ENCODE results near the gene UPF3A.

The UPF3A gene

DNA sequence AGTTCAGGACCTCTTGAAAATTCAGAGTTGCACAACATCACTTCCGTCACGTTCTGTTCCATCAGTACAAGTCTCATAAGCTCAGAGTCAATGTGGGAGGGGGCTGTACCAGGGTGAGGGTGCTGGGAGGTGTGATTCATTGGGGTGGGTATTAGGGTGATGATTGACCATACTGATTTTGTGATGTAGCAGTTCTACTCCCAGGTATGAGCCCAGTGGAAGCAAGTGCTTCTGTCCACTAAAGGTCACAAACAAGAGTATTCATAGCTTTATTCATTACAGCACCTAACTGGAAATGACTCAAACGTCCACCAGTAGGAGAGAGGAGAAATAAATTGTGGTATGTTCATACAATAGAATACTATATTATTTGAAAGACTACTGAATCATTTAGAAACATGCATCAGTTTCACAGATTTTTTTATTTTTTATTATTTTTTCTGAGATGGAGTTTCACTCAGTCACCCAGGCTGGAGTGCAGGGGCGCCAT, 12.1 kb upstream of the UPF3A start:
- no peak for DNase-seq (ENCODE audit: extremely low spot score)
- POLR2A ChIA-PET: no interaction called here
- no peak for TF ChIP-seq CTCF (IDR thresholded peaks at IDR 0.05; ENCODE audit: control extremely low read depth, extremely low read depth, low read depth, missing control alignments)
- CTCF ChIA-PET: interaction anchor here (1.5 to 2.4 kb wide), 2 partner anchors 10 to 17 kb away, joined by 5 to 6 read pairs; no protein-coding TSS in a partner anchor

- CTCF ChIA-PET: no interaction called here
- no peak for TF ChIP-seq CTCF (IDR thresholded peaks at IDR 0.05; ENCODE audit: control extremely low read depth, extremely low read depth, low read depth, missing control alignments)
- POLR2A ChIA-PET: no interaction called here
- no peak for DNase-seq (ENCODE audit: extremely low spot score)
Observed at GRCh38 chr13:114272977-114273376, 8.4 kb upstream of the UPF3A start.

DNA sequence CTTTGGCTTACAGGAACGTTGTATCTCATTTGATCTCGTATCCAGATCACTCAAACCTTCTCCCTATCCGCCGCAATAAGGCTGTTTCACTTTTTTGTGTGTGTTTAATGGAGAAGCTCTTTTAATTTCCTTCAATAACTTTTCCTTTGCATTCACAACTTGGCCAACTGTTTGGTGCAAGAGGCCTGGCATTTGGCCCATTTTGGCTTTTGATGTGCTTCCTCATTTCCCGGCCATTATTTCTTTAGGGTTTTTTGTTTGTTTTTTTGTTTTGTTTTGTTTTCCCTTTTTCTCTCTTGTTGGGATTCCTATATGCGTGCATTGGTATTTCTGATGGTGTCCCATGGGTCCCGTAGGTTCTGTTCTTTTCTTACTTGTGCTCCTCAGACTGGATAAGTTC, 6.1 kb upstream of the UPF3A start:
- ChIA-PET CTCF (no interaction called here), POLR2A (no interaction called here)
- no peak for DNase-seq (ENCODE audit: extremely low spot score)
- TF ChIP-seq CTCF (IDR thresholded peaks at IDR 0.05; ENCODE audit: control extremely low read depth, extremely low read depth, low read depth, missing control alignments): no peak

GRCh38 chr13:114279146-114279545, 2.3 kb upstream of the UPF3A start:
- TF ChIP-seq CTCF (IDR thresholded peaks at IDR 0.05; ENCODE audit: control extremely low read depth, extremely low read depth, low read depth, missing control alignments): no peak
- CTCF ChIA-PET: interaction anchor here (1.3 to 1.5 kb wide), 2 partner anchors 10 to 39 kb away, joined by 3 to 6 read pairs; no protein-coding TSS in a partner anchor
- no peak for DNase-seq (ENCODE audit: extremely low spot score)
- POLR2A ChIA-PET: no interaction called here

DNA sequence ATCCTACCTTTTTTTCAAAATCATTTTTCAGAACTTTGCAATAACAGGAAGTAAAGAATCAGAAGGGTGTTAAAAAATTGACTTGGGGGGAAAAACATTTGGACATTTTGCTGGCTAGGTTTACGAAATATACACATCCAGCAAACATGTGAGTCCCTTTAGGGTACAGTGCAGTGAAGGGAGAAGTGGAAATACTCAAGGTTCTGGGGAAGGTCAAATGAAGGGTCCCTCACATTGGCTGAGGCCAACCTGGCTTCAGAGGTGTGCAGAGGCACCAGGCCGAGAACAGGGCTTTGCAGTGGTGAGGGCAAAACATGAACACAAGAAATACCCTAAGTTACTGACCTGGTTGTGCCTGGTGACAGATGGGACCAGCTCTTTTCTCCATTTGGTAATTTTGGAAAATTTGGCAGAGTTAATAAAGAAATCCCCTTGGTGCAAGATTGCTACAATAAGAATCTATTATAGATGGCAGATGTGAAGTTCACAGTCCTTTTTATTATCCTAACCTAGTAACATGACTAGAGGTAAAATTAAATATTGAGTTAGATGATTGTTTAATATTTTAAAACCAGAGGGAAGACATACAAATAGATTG, 1.5 kb upstream of the UPF3A start:
- DNase-seq (ENCODE audit: extremely low spot score): no peak
- TF ChIP-seq CTCF (IDR thresholded peaks at IDR 0.05; ENCODE audit: control extremely low read depth, extremely low read depth, low read depth, missing control alignments): no peak
- POLR2A ChIA-PET: no interaction called here
- CTCF ChIA-PET: interaction anchor here (1.0 to 3.1 kb wide), 4 partner anchors 10 to 60 kb away, joined by 3 to 6 read pairs (median 4); no protein-coding TSS in a partner anchor

DNA sequence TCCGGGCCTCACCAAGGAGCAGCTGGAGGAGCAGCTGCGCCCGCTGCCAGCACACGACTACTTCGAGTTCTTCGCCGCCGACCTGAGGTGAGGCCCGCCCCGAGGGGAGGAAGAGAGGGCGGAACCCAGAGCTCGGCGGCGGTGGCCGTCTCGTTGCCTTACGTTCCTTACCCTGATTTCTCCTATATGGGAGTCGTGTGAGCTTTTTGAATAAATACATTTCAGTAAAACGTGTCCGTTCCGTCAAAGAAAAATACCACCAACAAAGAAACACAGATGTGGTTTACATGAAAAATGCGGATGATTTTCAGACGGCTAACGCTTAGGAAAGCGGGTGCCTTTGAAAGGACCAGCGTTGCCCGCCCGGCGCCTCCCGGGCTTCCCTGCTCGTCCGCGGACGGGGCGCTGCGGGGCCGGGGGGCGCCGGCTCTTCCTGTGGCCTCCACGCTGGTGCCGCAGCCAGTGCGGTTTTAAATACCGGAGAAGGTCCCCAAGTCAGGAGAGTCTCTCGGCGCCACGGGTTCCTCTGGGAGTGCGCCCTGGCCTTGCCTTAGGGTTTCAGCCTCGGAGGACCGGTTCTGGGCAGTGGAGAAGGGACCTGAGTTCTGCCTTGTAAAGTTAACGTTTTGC, 755 bp downstream of the UPF3A start:
- CTCF ChIA-PET: interaction anchor here (1.1 to 3.1 kb wide), 3 partner anchors 13 to 58 kb away, joined by 3 to 6 read pairs (median 4); no protein-coding TSS in a partner anchor

More for the DNA sequence above, 755 bp downstream of the UPF3A start:
- DNase-seq (ENCODE audit: extremely low spot score): peak; percentile 71
- POLR2A ChIA-PET: interaction anchor here (0.6 to 2.0 kb wide), 3 partner anchors 32 to 59 kb away, joined by 3 to 4 read pairs (median 3); no protein-coding TSS in a partner anchor
- no peak for TF ChIP-seq CTCF (IDR thresholded peaks at IDR 0.05; ENCODE audit: control extremely low read depth, extremely low read depth, low read depth, missing control alignments)

Data from GM10248 (cell line).